ENCODE measurements around the gene FAM107B. TPM values are rescaled to one million over a fixed set of nuclear protein-coding genes. Genes with fewer than 3 reads are reported as not detected.

The FAM107B gene
- total RNA-seq, 4 donors from 2014 or later = 31.5 to 59.0 (median 39.3) TPM

DNA sequence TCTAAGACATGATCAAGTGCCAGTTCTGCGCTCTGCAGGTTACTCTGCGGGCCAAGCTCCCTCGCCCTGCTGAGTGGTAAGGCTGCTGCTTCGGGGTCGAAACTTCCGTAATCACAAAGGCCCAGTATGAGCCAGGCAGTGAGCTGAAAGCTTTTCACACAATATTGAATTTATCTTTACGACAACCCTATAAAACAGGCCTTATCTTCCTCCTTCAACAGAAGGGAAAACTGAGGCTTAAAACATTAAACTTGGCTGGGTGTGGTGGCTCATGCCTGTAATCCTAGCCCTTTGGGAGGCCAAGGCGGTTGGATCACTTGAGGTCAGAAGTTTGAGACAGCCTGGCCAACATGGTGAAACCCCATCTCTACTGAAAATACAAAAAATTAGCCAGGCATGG, 83.3 kb downstream of the FAM107B start:
- TF ChIP-seq, protein P1, sequence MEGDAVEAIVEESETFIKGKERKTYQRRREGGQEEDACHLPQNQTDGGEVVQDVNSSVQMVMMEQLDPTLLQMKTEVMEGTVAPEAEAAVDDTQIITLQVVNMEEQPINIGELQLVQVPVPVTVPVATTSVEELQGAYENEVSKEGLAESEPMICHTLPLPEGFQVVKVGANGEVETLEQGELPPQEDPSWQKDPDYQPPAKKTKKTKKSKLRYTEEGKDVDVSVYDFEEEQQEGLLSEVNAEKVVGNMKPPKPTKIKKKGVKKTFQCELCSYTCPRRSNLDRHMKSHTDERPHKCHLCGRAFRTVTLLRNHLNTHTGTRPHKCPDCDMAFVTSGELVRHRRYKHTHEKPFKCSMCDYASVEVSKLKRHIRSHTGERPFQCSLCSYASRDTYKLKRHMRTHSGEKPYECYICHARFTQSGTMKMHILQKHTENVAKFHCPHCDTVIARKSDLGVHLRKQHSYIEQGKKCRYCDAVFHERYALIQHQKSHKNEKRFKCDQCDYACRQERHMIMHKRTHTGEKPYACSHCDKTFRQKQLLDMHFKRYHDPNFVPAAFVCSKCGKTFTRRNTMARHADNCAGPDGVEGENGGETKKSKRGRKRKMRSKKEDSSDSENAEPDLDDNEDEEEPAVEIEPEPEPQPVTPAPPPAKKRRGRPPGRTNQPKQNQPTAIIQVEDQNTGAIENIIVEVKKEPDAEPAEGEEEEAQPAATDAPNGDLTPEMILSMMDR (IDR thresholded peaks at IDR 0.05; ENCODE audit: low read depth) = no peak

DNA sequence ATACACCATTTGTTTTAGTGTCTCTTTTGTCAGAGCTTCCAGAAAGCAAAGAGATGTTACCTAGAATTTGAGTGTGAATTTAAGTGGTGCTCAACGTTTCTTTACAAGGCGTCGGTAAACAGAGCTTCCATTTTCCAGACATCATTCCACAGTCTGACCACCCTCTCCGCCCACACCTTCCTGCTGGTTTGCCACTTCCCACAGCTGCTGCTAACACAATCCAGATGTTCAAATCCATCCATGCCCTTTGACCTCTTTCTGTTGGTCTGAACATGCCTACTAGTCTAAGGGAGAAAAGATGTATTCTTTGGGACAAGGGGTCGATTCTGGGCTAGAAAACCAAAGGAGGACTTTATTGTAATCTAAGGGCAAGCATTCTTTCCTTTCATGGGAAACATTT, 86.1 kb downstream of the FAM107B start:
- TF ChIP-seq, protein P1 (IDR thresholded peaks at IDR 0.05; ENCODE audit: low read depth) = no peak

DNA sequence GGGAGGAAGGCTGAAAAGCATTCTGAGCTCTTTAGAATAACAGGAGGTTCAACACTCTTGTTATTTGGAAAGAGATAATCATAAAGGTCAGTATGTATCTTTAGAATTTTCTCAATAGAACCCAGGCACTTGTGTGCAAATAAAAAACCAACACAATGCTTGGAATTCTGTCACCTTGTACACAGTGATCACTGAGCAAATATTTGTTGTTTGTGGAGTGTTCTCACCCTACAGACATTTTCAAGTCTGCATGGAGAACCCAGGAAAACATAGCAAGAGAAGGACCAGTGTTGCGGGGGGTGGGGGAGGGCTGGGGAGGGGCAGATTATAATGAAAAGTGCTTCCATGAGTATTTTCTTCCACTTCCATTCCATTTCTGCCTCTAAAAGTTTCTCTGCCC, 87.4 kb downstream of the FAM107B start:
- TF ChIP-seq, protein P1 (IDR thresholded peaks at IDR 0.05; ENCODE audit: low read depth) = no peak

DNA sequence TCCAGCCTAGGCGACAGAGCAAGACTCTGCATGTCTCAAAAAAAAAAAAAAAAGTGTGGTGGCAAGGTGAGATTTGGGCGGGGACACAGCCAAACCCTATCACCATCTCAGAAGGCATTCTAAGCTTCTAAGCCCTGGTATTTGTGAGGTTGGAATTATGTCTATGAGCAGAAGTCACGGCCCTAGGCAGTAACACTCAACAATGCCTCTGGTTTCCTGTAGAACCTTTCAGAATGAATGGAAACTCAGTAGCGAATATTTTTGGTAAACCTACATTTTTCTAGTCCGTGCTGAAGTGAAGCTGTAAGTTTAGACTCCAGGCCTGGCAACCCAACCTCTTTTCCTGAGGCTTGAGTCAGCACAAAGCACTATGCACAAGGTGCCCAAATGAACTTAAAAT, 88.3 kb downstream of the FAM107B start:
- TF ChIP-seq, protein P1 (IDR thresholded peaks at IDR 0.05; ENCODE audit: low read depth) = no peak

DNA sequence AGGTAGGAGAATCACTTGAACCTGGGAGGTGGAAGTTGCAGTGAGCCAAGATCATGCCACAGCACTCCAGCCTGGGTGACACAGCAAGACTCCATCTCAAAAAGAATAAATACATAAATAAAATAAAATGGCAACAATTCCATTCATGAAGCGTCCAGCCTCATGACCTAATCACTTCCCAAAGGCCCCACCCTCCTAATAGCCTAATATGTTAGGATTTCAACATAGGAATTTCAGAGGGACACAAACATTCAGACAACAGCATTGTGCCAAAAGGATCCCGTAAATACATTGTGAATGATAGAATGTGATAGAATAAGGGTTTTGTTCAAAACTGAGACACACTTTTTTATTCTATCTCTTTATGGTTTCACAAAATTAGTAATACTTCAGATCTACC, 90.3 kb downstream of the FAM107B start:
- TF ChIP-seq, protein P1 (IDR thresholded peaks at IDR 0.05; ENCODE audit: low read depth) = no peak

DNA sequence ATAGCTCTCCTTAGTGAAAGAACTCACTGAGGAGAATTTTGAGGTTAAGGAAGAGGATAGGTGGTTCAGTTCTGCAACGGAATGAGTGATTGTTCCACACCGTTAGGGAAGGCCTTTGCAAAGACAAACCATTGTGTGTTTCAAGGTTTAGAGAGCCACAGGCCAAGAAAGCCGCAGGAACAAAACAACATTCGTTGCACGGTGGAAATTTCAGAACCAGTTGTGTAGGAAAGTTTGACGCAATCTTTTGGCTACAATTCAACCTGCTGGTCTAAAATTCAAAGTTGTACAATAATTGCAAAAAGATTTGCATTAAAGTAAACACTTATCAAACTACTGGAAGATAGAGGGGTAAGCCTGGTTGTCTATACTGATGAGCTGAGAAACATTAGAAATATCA, 91.4 kb downstream of the FAM107B start:
- TF ChIP-seq, protein P1 (IDR thresholded peaks at IDR 0.05; ENCODE audit: low read depth) = no peak

DNA sequence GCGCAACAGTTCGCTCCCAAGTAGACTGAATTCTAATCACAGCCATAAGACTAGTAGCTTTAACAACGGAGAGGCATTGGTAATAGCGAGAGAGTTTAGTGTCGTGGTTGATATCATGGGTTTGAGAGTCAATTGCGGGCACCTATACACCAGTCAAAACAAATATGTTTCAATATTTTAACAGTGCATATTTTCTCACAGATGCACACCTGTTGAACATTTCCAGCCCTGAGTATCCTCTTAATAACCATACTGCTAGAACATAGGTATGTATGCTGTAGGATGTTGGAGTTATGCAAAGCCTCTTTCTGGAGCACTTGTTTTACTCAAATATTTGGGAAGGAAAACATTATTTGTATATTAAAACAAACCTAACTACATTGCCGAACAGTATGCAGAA, 92.9 kb downstream of the FAM107B start:
- TF ChIP-seq, protein P1 (IDR thresholded peaks at IDR 0.05; ENCODE audit: low read depth) = no peak

Data from subcutaneous adipose tissue (tissue), 4 donors.